Raji (cell line): ENCODE results near the gene MELTF.

Experiments
- POLR2A ChIP-seq: IDR thresholded peaks from 2 replicates; pipeline ENCODE4 v1.6.1; 2011; ENCODE audit warnings: low read depth, low read length, control low read depth; ENCODE audit not compliant: insufficient read depth

MELTF gene

GRCh38 chr3:197029511-197030167 is at the start of gene MELTF:
MELTF (minus strand) TSS chr3:197029817; CDS start chr3:197029702, 115 bp downstream.
- peak; percentile 58 for TF ChIP-seq POLR2A

GRCh38 chr3:197076415-197076814 is 46.8 kb upstream of the MELTF start:
- no peak for TF ChIP-seq POLR2A

- TF ChIP-seq POLR2A = no peak
Observed at GRCh38 chr3:197068077-197068476, 38.5 kb upstream of the MELTF start.

GRCh38 chr3:197064771-197065170 is 35.2 kb upstream of the MELTF start:
- no peak for TF ChIP-seq POLR2A

- TF ChIP-seq POLR2A = no peak
Observed at GRCh38 chr3:197062446-197062845, 32.8 kb upstream of the MELTF start.

- TF ChIP-seq POLR2A = no peak
Observed at GRCh38 chr3:197050511-197050910, 20.9 kb upstream of the MELTF start.

GRCh38 chr3:197042539-197042938 is 12.9 kb upstream of the MELTF start:
- TF ChIP-seq POLR2A = no peak

- no peak for TF ChIP-seq POLR2A
Observed at GRCh38 chr3:197041875-197042488, 12.4 kb upstream of the MELTF start.

- no peak for TF ChIP-seq POLR2A
Observed at GRCh38 chr3:197040658-197041057, 11.0 kb upstream of the MELTF start.

- TF ChIP-seq POLR2A = no peak
Observed at GRCh38 chr3:197038679-197039462, 9.3 kb upstream of the MELTF start.

GRCh38 chr3:197035577-197035976 is 6.0 kb upstream of the MELTF start:
- TF ChIP-seq POLR2A = no peak

GRCh38 chr3:197031315-197032285 is 2.0 kb upstream of the MELTF start:
- TF ChIP-seq POLR2A = no peak

- TF ChIP-seq POLR2A = no peak
Observed at GRCh38 chr3:197030379-197031314, 1.0 kb upstream of the MELTF start.
